Hematopoietic multipotent progenitor cell treated with erythropoietin and hydrocortisone succinate and interleukin-3 and kit ligand, for 8 days (in vitro differentiated cells): ENCODE measurements around the gene MAML2.
A peak's percentile ranks its signal among the peaks of the same experiment; 100 is the strongest.

ENCODE experiments used
- DNase-seq: peaks from one replicate; pipeline ENCODE4 v3.0.0-alpha.2; 2015

The MAML2 gene

DNA sequence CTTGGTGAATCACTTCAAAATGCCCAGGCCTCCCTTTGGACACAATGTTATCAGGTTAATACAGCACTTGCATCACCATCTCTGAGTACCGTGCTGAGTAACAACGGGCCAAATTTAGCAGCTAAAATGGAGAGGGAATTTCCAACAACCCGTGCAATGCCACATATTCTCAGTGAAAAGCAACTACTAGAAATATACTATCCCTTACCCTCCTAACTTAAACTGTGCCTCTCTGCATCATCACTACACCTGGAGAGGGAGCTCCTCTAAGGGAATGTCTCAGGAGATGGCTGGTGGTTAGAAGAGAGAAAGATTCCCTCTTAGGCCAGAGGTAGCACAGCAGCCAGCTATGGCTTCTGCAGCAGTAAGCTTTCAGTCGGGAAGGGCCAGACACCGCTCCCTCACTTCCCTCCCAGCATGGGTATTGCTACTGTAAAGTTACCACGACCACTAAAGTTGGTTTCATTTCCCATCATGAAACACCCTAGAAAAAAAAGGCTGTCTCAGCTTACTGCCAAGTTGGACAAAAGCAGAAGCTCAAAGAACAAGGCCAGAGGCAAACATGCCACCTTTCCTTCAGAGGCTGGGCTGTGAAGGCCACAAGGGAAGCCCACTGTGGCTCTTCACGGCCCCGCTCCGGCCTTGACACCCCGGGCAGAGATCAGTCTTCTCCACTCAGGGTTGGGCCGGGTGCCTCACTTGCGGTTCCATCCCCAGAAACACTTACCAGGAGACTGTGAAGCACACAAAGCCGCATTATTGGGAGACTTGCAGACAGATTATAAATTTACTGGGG lies 3.9 kb downstream of the MAML2 start:
- DNase-seq = no peak

- DNase-seq = no peak
These were observed 5.2 kb downstream of the MAML2 start for GRCh38 chr11:96337541-96338431.

- DNase-seq = no peak
These were observed 7.6 kb downstream of the MAML2 start for GRCh38 chr11:96335388-96335787.

DNA sequence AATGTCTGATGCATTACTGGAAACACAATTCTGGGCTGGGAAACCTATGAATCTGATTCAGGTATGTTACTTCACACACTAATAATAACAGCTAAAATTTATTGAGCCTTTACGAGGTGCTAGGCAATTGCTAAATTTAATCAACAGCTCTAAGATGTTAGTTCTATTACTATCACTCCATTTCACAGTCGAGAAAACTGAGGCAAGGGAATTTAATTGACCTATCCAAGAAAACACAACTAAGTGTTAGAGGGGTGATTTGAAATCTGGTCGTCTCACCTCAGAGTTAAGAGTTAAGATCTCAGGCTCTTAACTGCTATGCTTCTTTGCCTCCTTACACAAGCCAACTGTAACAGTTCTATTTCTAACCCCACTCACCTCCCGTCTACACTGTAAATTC lies 8.8 kb downstream of the MAML2 start:
- no peak for DNase-seq

- no peak for DNase-seq
These were observed 9.7 kb downstream of the MAML2 start for GRCh38 chr11:96333191-96333719.

GRCh38 chr11:96332126-96332771 lies 10.7 kb downstream of the MAML2 start:
- DNase-seq = no peak

GRCh38 chr11:96331699-96332116 lies 11.3 kb downstream of the MAML2 start:
- DNase-seq = no peak

DNA sequence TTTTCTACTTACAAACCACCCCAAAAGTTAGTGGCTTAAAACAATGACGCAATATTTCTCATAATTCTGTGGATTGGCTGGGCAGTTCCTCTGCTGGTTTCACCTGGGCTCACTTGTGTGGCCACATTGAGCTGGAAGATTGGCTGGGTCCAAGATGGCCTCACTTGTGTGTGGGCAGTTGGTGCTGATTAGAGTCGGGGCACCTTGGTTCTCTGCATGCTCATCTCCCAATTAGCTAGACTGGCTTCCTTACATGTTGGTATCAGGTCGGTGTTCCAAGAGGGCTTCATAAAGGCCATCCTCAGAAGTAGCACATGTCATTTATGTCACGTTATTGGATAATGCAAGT lies 12.5 kb downstream of the MAML2 start:
- DNase-seq = no peak

GRCh38 chr11:96329855-96330510 lies 13.0 kb downstream of the MAML2 start:
- no peak for DNase-seq

DNA sequence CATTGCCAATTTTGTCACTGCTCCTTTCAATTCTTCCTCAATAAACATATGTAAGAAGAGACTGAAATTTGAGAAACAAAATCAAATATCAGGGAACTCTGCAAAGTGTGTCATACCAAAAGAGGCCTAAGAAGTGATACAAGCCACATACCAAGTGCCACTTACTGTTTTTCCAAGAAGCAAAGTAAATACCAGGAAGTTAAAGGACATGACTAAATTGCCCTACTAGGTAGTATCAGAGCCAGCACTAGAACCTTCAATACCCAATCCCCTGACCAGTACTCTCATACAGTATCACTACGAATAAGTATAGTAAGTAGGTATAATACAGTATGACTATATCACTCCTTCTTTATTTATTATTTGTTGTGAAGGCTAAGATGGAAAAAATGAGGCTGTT lies 13.6 kb downstream of the MAML2 start:
- no peak for DNase-seq

DNA sequence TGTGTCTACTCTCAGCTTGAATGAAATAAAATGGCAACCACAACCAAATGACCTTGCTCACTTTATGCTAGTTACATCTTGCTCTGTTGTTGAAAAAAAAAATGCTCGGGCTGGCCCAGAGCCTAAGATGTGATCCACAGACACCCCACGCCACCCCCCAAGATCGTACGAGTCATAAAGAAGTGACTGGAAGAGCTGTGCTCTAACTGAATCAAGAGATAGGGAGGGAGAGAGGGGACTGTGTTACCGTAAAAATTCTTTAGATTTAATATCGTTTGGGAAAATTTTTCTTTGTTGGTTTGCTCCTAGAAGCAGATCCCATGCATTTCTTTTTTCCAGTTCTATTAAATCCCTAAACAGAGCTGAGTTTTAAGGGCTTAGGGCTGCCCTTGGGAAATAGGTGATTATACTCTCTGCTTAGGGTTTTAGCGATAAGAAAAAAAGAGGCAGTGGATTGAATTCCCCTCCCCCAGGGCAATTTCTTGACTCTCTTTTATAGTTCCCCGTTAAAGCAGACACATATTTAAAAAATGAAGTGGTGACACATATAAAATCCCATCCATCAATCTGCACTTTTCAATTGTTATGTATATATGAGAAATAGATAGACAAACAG lies 14.5 kb downstream of the MAML2 start:
- DNase-seq = no peak

- DNase-seq = no peak
These were observed 16.0 kb downstream of the MAML2 start for GRCh38 chr11:96326959-96327358.

DNA sequence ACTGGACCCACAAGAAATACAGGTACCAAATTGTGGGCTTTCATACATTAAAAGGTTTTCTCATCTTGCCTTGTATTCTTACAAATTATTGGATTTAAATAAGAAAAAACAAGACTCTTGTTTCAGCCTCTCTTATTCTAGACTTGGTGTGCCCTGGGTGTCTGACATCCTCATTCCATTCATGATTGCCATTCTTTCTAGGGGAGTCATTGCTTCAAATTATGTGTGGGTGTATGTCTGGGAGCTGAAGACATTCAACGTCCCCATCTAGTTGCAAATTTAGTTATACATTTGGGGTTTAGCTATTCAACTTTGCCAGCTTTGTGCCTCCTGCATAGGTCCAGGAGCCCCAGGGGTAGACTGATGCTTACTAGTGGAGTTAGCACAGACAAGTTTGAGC lies 18.1 kb downstream of the MAML2 start:
- DNase-seq = no peak

DNA sequence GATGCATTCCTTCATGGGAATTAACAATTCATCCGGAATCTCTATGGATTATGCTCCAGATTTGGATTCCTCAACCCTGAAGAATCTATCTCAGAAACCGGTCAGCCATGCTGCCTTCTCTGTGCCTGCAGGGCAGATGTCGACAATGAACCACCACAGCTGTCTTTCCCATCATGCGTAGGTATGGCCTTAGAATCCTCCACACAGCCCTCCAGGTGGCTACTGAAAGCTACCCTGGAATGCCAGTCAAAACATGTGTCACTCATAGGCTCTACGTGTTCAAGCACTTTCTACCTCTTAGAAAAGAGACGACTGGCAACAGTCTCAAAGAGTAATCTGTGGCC lies 19.4 kb downstream of the MAML2 start:
- no peak for DNase-seq

DNA sequence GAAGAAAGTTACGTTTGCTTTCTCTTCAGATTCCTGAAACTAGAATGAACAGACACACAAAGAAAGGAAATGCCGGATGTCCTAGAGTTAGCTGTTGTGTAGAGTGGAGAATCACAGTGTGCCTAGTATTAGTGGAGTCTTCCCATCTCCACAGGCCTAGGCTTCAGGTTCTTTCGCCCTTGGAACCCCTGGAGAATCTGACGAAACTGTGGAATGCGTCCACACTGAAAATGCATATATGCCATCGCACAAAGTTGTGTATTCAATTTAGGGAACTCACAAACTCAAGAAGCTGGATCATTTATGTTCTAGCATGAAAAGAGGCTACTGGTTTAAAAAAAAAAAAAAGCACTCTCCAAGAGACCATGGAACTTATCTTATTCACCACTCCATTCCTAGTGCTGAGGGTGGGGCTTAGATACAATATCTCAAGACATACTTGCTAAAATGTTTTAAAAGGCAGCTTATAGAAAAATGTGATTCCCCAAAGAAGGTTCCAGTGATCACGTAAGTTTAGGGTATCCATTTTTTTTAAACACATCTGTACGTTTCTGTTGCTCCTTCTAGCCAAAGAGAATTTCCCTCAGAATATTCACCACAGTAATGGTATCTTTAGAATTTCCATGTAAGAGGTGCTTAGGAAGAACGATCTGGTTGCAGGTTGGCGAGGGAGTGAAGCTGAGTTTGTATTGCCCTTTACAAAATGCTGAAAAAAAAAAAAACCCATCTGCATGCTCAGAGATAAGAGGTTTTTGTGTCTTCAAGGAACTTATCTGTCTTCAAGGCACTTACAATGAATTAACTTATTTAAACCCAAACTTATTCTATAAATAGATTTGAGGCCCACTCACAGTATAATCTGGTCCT lies 20.0 kb downstream of the MAML2 start:
- DNase-seq = peak; percentile 78

- DNase-seq = no peak
These were observed 21.9 kb downstream of the MAML2 start for GRCh38 chr11:96321091-96321490.

DNA sequence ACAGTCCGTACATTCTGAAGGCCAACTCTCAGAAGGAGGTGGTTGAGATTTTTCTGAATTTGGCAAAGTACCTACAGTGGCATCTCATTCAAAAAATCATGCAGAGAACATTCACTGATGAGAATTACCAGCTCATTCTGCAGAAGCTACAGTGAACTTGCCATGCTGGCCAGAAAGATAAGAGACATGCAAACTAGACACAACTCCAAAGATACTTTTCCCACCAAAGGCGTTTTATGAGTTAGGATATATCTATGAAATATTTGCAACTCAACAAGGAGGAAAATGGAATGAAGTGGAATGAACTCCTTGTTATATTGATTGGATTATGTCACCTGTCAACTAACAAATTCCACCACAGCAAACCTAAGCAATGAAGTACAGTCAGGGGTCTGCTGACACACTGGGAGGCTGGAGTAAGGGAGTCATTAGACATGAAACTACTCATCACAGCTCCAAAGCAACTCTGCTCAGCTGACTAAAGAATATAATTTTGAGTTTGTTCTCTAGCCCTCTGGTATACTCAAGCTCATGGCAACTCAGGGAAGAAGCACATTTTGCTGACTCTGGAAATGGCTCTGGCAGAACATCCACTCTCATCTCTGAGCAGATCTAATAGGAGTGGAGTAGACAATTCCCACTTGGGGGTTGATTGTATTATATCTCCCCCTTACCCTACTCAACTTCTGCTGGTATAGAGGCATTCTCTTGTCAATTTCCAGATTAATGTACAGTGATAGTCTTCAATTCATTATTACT lies 22.9 kb downstream of the MAML2 start:
- DNase-seq = peak; percentile 48

GRCh38 chr11:96318850-96319249 lies 24.1 kb downstream of the MAML2 start:
- peak; percentile 71 for DNase-seq

- DNase-seq = no peak
These were observed 24.6 kb downstream of the MAML2 start for GRCh38 chr11:96318399-96318798.

GRCh38 chr11:96317985-96318384 lies 25.0 kb downstream of the MAML2 start:
- DNase-seq = peak; percentile 50

- no peak for DNase-seq
These were observed 25.4 kb downstream of the MAML2 start for GRCh38 chr11:96317571-96317970.
